Measurements from ENCODE around the gene HOXD12.

DNA sequence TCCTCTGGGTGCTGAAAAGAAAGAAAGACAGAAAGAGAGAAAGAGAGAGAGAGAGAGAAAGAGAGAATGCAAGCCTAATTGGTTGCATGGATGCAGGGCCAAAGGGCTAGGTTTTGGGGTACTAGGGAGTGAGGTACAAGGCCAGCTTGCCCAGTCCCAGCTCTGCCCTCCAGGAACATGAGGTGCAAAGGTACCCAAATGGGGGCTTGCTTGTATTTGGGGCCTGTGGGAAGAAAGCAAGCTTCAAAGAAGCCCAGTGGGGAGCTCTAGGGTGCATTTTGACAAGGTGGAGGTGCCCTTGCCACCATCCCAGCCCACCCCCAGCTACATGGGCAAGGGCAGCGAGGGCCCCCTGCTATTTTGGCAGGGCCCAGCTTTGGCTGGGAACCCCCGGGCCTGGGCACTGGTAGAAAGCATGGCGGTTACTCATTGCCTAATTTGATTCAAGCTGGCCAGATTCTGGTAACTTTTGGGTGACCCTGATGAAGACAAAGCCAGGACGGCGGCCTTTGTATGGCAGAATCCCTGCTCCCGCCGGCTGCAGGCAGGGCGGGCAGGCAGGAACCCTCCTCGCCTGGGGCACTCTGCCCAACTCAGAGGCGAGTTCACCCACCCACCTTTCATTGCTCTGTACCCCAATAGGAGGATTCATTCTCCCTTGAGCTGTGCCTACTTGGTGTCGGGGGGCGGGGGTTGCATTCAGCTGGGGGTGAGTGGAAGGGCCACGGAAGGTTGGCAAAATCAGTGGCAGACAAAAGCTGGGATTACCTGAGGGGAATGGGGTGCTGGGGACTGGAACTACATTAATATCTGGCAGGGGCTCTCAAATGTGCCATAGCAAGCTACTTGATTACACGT is 51.2 kb downstream of the HOXD12 start:
- TF ChIP-seq, protein P1, sequence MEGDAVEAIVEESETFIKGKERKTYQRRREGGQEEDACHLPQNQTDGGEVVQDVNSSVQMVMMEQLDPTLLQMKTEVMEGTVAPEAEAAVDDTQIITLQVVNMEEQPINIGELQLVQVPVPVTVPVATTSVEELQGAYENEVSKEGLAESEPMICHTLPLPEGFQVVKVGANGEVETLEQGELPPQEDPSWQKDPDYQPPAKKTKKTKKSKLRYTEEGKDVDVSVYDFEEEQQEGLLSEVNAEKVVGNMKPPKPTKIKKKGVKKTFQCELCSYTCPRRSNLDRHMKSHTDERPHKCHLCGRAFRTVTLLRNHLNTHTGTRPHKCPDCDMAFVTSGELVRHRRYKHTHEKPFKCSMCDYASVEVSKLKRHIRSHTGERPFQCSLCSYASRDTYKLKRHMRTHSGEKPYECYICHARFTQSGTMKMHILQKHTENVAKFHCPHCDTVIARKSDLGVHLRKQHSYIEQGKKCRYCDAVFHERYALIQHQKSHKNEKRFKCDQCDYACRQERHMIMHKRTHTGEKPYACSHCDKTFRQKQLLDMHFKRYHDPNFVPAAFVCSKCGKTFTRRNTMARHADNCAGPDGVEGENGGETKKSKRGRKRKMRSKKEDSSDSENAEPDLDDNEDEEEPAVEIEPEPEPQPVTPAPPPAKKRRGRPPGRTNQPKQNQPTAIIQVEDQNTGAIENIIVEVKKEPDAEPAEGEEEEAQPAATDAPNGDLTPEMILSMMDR (IDR thresholded peaks at IDR 0.05): no peak
- TF ChIP-seq POLR2A (IDR thresholded peaks at IDR 0.05; ENCODE audit: low read depth): no peak

Measured in esophagus muscularis mucosa (tissue), 3 donors.